Activated CD4-positive, alpha-beta memory T cell treated with anti-CD3 and anti-CD28 coated beads, Interleukin-2, amount 10 ng/mL, durations not matched to agents 7 days and 5 days (primary cell): Measurements from ENCODE around the gene AP1S3. TPM values are rescaled to one million over a fixed set of nuclear protein-coding genes. Genes with fewer than 3 reads are reported as not detected.
A peak's percentile ranks its signal among the peaks of the same experiment; 100 is the strongest.

Source experiments
- CTCF ChIA-PET: fragments of 350-600 bp; sonication (Branson Sonifier 250); formaldehyde crosslinking; loops from one replicate; lab custom pipeline; 2021; ENCODE audit warnings: antibody characterized with exemption, inconsistent platforms; lab: Charles Lee
- POLR2A ChIA-PET: fragments of 350-600 bp; sonication (Branson Sonifier 250); formaldehyde crosslinking; loops from one replicate; lab custom pipeline; 2021; ENCODE audit warnings: antibody characterized with exemption; lab: Charles Lee
- DNase-seq: peaks from one replicate; pipeline ENCODE4 v3.0.0-alpha.2; 2020
- H3K27ac Mint-ChIP-seq: one replicate; pipeline ENCODE4 v1.8.0; 2021; ENCODE audit warnings: mild to moderate bottlenecking, mixed read lengths
- H3K27me3 Mint-ChIP-seq: one replicate; pipeline ENCODE4 v1.8.0; 2021; ENCODE audit warnings: mixed read lengths
- H3K36me3 Mint-ChIP-seq: one replicate; pipeline ENCODE4 v1.8.0; 2021; ENCODE audit warnings: low read depth, mixed read lengths
- H3K4me1 Mint-ChIP-seq: one replicate; pipeline ENCODE4 v1.8.0; 2021; ENCODE audit warnings: mixed read lengths
- H3K4me3 Mint-ChIP-seq: one replicate; pipeline ENCODE4 v1.8.0; 2021; ENCODE audit warnings: mild to moderate bottlenecking, mixed read lengths
- H3K9me3 Mint-ChIP-seq: one replicate; pipeline ENCODE4 v1.8.0; 2021; ENCODE audit warnings: mixed read lengths
- total RNA-seq, 2 experiments: library from RNA; stranded (reverse); gene quantifications; one replicate each; pipeline ENCODE4 v1.2.3, GENCODE V29; 2021

The AP1S3 gene
- total RNA-seq, 2 experiments from 2014 or later: 6.4 to 6.9 TPM

DNA sequence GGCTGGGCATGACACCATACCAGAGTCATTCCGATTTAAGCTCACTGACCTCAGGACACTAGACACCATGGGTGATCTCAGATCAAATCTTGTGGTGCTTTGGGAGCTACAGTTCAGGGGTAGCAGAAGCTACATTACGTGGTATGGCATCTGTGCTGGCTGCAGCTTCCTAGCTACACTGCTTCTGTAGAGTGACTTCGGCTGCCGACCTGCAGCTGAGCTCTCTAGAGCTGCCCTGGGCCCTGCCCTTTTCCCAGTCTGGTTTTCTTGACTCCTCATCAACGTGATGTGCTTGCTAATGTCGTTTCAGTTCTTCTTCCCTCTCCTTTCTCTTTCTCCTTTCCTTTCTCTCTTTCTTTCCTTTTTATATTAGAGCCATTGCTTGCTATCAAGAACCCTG is 100.2 kb downstream of the AP1S3 start:
- Mint-ChIP-seq H3K9me3 (no peaks in the 10 kb centered on the region), H3K27ac (no peak overlapping the region), H3K4me3 (no peak overlapping the region), H3K27me3 (peaks cover 11% of the 10 kb centered on the region), H3K4me1 (no peaks in the 10 kb centered on the region), H3K36me3 (no peaks in the 10 kb centered on the region)
- ChIA-PET POLR2A (no interaction called here), CTCF (no interaction called here)
- DNase-seq: no peak

DNA sequence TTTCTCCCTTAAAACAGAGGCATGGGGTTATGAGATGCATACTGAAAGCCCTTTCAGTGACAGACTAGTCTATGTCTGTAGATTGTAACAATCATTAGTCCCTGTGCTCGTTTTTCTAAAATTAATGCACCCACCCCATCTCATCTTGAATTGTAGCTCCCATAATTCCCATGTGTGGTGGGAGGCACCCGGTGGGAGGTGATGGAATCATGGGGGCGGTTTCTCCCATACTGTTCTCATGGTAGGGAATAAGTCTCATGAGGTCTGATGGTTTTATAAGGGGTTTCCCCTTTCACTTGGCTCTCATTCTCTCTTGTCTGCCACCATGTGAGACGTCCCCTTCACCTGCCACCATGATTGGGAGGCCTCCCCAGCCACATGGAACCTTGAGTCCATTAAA is 100.9 kb downstream of the AP1S3 start:
- CTCF ChIA-PET: no interaction called here
- H3K27ac Mint-ChIP-seq: no peak overlapping the region

DNA sequence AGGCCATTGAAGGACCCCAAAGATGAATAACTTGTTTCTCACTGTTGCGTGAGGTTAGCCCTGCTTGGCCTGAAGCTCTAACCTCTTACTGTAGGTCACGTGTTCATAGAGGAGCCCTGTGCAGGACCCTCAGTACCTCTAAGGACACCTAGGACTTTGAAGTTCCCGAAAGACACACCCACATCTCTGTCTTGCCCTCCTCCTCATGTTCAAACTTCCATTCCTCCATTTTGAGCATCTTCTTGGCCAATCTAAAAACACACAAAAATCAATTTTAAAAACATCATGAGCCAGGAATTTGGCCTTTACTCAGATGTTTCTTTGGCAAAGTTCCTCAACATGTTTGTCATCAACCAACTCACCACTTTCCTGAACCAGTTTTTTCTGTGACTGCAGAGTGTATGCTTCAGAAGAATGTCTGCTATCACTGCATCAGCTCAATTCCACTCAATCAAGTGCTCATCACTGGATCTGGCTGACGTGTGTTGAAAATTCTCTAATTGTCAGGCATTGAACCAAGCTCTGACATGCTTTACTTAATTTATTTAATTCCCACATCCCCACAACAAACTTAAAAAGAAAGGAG is 101.6 kb downstream of the AP1S3 start:
- POLR2A ChIA-PET: no interaction called here
- Mint-ChIP-seq H3K27me3 (peaks cover 11% of the 10 kb centered on the region), H3K4me3 (no peak overlapping the region), H3K4me1 (no peaks in the 10 kb centered on the region), H3K9me3 (no peaks in the 10 kb centered on the region), H3K27ac (no peak overlapping the region), H3K36me3 (no peaks in the 10 kb centered on the region)
- CTCF ChIA-PET: no interaction called here
- no peak for DNase-seq

More for the DNA sequence above, 100.9 kb downstream of the AP1S3 start:
- POLR2A ChIA-PET: no interaction called here
- H3K27me3 Mint-ChIP-seq: peaks cover 11% of the 10 kb centered on the region
- H3K36me3 Mint-ChIP-seq: no peaks in the 10 kb centered on the region
- no peaks in the 10 kb centered on the region for H3K9me3 Mint-ChIP-seq
- H3K4me3 Mint-ChIP-seq: no peak overlapping the region
- no peak for DNase-seq
- H3K4me1 Mint-ChIP-seq: no peaks in the 10 kb centered on the region

DNA sequence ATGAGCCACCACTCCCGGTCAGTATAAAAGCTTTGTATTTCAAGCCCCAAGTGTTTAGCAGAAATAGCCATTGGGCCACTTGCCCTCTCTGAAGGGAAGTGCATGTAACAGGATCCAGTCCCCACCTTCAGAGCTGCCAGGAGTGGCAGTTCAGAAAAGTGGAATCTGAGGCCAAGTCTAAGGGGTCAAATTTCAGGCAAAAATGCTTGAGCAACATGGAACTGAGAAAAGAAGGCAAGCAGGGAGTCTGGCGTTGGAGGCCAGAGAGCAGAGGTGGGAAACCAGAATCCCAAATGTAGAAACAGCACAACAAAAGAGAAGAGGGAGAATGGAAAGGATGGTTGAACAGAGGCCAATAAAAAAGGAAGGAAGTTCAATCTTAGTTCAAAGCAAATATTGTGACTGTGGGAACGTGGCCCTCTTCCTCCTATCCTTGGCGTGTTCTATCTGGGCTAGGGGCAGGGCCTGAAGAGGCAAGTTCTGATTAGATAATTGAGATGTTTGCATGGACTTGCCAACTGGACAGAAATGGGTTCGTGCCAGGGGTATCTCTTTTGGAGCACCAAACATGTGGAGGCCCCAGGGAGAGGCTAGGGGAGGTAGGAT is 102.2 kb downstream of the AP1S3 start:
- H3K27ac Mint-ChIP-seq: no peak overlapping the region
- no peaks in the 10 kb centered on the region for H3K9me3 Mint-ChIP-seq
- POLR2A ChIA-PET: no interaction called here
- no peak for DNase-seq
- peaks cover 11% of the 10 kb centered on the region for H3K27me3 Mint-ChIP-seq
- no peaks in the 10 kb centered on the region for H3K4me1 Mint-ChIP-seq
- CTCF ChIA-PET: no interaction called here
- no peaks in the 10 kb centered on the region for H3K36me3 Mint-ChIP-seq
- no peak overlapping the region for H3K4me3 Mint-ChIP-seq

DNA sequence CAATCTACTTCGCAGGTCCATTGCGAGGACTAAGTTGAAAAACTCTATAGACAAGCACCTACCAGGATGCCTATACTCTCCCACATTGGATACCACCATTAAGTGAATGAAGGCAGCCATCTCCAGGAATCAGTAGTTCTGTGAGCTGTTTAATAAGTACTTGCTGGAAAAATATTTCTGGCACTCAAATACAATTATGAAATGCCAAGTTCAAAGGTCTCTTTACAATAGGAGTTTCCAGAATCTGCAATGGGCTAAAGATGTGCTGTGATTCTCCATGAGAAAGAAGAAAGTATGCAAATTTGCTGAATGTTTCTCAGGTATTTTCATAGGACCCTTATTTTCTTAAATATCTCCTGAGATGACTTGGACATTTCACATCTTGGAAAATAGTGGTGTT is 103.0 kb downstream of the AP1S3 start:
- Mint-ChIP-seq H3K27ac (no peak overlapping the region), H3K4me3 (no peak overlapping the region), H3K9me3 (no peaks in the 10 kb centered on the region), H3K4me1 (no peaks in the 10 kb centered on the region), H3K27me3 (peaks cover 8% of the 10 kb centered on the region), H3K36me3 (no peaks in the 10 kb centered on the region)
- POLR2A ChIA-PET: no interaction called here
- DNase-seq: no peak
- CTCF ChIA-PET: no interaction called here

DNA sequence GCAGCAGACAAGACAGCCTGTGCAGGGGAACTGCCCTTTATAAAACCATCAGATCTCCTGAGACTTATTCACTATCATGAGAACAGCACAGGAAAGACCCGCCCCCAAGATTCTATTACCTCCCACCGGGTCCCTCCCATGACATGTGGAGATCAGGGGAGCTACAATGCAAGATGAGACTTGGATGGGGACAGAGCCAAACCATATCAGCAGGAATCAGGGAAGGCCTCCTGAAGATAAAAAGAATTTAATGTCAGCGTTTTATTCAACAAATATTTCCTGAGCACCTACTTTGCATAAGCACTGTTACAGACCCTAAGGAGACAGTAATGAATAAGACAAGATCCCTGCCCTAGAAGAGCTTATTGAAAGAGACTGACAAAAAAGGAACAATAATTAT is 105.0 kb downstream of the AP1S3 start:
- H3K36me3 Mint-ChIP-seq: no peaks in the 10 kb centered on the region
- no peak overlapping the region for H3K27ac Mint-ChIP-seq
- no peaks in the 10 kb centered on the region for H3K9me3 Mint-ChIP-seq
- ChIA-PET POLR2A (no interaction called here), CTCF (interaction anchor here (0.9 to 1.2 kb wide), 2 partner anchors 46 to 238 kb away, joined by 3 read pairs; no protein-coding TSS in a partner anchor)
- DNase-seq: no peak
- peaks cover 5% of the 10 kb centered on the region for H3K27me3 Mint-ChIP-seq
- no peak overlapping the region for H3K4me3 Mint-ChIP-seq
- no peaks in the 10 kb centered on the region for H3K4me1 Mint-ChIP-seq

DNA sequence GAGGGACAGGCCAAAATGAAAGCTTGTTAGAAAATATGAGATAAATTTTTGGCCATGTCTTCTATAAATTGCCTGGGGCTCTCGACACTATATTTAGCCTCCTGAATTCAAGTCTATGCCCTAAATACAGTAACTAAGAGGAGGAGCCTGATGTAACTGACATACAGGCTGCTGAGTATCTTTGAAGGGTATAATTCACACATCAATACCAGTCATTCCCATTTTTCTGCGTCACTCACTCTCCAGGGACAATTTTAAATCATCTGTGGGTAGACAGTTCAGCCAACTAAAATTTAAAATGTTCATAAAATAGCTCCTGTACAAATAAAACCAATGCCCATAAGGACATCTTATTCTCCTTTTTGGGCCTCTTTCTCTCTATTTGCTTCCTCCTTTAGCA is 105.9 kb downstream of the AP1S3 start:
- CTCF ChIA-PET: no interaction called here

DNA sequence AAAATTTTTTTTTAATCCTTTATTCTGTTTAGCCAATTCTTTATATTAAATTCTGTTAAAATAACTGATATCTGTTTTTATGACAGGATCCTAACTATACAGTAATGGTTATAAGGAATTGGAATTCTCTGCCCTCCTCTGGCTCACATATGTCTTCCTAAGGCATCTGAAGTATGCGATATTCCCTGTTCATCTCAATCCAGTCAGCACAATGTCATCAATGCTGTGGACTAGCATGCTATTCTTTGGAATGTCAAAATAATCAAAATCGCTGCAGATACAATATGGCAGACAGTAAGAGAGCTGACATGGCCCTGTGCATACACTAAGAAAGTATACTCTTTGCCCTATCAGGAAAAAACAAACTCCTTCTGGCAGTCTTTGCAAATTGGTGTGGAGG is 107.6 kb downstream of the AP1S3 start:
- no peaks in the 10 kb centered on the region for H3K27me3 Mint-ChIP-seq
- no peak overlapping the region for H3K27ac Mint-ChIP-seq
- no peak overlapping the region for H3K4me3 Mint-ChIP-seq
- no peaks in the 10 kb centered on the region for H3K9me3 Mint-ChIP-seq
- CTCF ChIA-PET: interaction anchor here (1.6 kb wide), 1 partner anchor 30 kb away, joined by 5 read pairs; no protein-coding TSS in a partner anchor
- POLR2A ChIA-PET: no interaction called here
- no peak for DNase-seq
- H3K36me3 Mint-ChIP-seq: no peaks in the 10 kb centered on the region
- H3K4me1 Mint-ChIP-seq: no peaks in the 10 kb centered on the region

More for the DNA sequence above, 105.9 kb downstream of the AP1S3 start:
- H3K27me3 Mint-ChIP-seq: peaks cover 5% of the 10 kb centered on the region
- H3K4me3 Mint-ChIP-seq: no peak overlapping the region
- no peak for DNase-seq
- H3K4me1 Mint-ChIP-seq: no peaks in the 10 kb centered on the region
- no peaks in the 10 kb centered on the region for H3K36me3 Mint-ChIP-seq
- POLR2A ChIA-PET: no interaction called here
- no peaks in the 10 kb centered on the region for H3K9me3 Mint-ChIP-seq
- H3K27ac Mint-ChIP-seq: no peak overlapping the region

DNA sequence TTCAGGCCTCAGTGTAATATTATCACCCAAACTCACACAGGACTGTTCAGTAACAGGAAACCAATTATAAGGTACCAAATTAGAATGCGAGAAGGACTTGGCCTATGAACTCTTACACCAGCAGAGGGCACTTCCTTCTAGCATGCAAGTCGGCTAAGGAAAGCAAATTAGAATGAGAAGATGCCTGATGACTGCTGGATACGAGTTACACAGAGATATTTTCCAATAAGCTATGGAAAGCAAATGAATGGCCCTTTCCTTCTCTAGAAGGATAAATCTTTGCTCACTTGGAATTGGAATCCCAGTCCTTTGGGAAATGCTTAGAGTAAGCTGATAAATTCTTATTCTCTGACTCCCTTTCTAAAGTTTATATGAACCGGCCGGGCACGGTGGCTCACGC is 109.8 kb downstream of the AP1S3 start:
- H3K9me3 Mint-ChIP-seq: no peaks in the 10 kb centered on the region
- H3K27me3 Mint-ChIP-seq: peaks cover 3% of the 10 kb centered on the region
- no peaks in the 10 kb centered on the region for H3K36me3 Mint-ChIP-seq
- no peak overlapping the region for H3K27ac Mint-ChIP-seq
- ChIA-PET POLR2A (no interaction called here), CTCF (interaction anchor here (0.9 to 3.1 kb wide), 8 partner anchors 11 to 557 kb away, joined by 3 to 9 read pairs (median 4); no protein-coding TSS in a partner anchor)
- no peaks in the 10 kb centered on the region for H3K4me1 Mint-ChIP-seq
- no peak overlapping the region for H3K4me3 Mint-ChIP-seq
- DNase-seq: peak; percentile 38

DNA sequence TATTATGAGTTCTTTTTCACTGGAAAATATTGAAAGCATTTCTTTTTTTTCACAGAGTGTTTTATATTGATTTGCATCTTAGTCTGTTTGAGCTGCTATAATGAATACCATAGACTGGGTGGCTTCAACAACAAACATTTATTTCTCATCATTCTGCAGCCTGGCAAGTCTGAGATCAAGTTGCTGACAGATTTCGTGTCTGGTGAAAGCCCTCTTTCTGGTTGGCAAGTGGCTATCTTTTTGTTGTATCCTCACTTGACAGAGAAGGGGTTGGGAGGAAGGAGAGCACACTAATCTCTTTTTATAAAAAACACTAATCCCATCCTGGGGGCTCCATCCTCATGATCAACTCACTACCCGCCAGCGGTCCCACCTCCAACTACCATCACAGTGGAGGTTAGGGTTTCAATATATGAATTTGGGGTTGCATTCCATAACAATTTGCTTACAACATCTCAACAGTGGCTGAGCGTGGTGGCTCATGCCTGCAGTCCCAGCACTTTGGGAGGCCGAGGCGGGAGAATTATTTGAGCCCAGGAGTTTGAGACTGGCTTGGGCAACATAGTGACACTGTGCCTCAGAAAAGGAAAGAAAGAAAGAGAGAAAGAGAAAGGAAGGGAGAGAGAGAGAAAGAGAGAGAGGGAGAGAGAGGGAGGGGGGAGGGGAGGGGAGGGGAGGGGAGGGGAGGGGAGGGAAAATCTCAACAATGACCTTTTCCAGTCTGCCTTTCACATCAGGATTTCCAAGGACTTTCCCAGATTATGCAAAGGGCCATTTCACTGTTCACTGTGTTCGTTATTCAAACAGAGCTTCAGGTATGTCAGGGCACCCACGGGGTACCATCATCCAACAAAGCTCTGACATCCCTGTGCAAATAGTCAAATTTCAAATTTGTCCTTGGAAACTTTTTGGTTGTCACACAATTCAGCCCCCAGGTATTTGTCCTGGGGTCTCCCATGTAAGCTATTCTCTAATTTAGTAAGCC is 111.1 kb downstream of the AP1S3 start:
- CTCF ChIA-PET: interaction anchor here (1.6 to 3.1 kb wide), 2 partner anchors 35 to 72 kb away, joined by 7 to 9 read pairs; no protein-coding TSS in a partner anchor
- no peaks in the 10 kb centered on the region for H3K4me1 Mint-ChIP-seq
- H3K4me3 Mint-ChIP-seq: no peak overlapping the region
- POLR2A ChIA-PET: no interaction called here
- H3K9me3 Mint-ChIP-seq: no peaks in the 10 kb centered on the region
- no peaks in the 10 kb centered on the region for H3K36me3 Mint-ChIP-seq
- peaks cover 5% of the 10 kb centered on the region for H3K27me3 Mint-ChIP-seq
- no peak overlapping the region for H3K27ac Mint-ChIP-seq
- no peak for DNase-seq

DNA sequence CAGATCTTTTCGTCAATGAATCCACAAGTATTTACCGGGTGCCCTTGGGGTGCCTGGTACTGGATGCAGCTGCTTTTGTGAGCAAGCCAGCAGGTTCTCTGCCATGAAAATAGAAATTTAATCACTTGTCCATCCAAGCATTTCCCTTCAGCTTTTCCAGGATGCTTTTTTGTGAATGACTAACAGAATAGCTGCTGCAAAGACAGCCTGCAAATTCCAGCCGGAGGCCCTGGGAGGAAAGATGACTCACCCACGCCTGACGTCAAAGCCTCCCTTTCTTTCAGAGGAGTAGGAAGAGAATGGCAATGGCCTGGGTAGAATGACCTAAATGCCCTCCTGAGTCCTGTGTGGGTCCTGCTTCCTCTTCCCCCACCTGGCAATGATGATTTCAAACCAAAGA is 111.9 kb downstream of the AP1S3 start:
- POLR2A ChIA-PET: no interaction called here
- Mint-ChIP-seq H3K9me3 (no peaks in the 10 kb centered on the region), H3K4me3 (no peak overlapping the region), H3K4me1 (no peaks in the 10 kb centered on the region), H3K27ac (no peak overlapping the region), H3K36me3 (no peaks in the 10 kb centered on the region), H3K27me3 (peaks cover 5% of the 10 kb centered on the region)
- no peak for DNase-seq
- CTCF ChIA-PET: interaction anchor here (1.5 kb wide), 1 partner anchor 35 kb away, joined by 4 read pairs; no protein-coding TSS in a partner anchor

DNA sequence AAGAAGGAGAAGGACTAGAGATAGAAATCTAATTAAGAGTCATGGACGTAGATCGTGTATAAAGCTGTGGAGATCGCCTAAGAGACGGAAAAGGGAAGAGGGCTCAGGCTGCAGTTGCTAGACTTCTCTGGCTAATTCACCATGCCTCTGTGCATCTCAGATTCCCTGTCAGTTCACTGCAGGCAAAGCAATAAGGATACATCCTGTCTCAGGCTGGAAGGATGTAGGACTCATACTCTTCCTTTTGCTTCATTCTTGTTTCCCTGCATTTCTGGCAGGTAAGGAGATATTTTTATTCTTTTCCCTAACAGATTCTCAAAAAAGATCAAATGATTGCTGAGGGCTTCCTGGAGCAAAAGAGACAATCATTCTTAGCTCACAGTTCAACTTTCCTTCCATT is 112.5 kb downstream of the AP1S3 start:
- H3K27ac Mint-ChIP-seq: no peak overlapping the region
- no peak overlapping the region for H3K4me3 Mint-ChIP-seq
- H3K4me1 Mint-ChIP-seq: no peaks in the 10 kb centered on the region
- ChIA-PET CTCF (interaction anchor here (1.5 kb wide), 1 partner anchor 36 kb away, joined by 4 read pairs; no protein-coding TSS in a partner anchor), POLR2A (no interaction called here)
- H3K9me3 Mint-ChIP-seq: no peaks in the 10 kb centered on the region
- H3K36me3 Mint-ChIP-seq: no peaks in the 10 kb centered on the region
- DNase-seq: no peak
- peaks cover 5% of the 10 kb centered on the region for H3K27me3 Mint-ChIP-seq

DNA sequence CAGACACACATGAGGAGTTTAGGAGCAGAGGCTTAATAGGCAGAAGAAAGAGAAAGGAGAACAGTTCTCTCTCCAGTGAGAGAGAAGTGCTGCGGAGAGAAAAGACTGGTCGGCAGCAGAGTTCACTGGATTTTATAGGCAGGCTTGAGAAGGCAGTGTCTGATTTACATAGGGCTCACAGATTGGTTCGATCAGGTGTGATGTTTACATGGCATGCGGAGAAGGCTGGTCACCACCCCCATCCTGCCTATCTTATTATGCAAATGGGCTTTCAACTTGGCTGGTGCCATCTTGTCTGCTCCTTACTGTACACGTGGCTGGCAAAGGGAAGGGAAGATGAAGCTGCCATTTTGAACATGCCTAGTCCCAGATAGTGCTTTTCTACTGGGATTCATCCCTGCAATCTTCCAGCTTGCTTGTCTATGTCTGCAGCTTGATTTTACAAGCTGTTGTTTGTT is 113.4 kb downstream of the AP1S3 start:
- H3K36me3 Mint-ChIP-seq: no peaks in the 10 kb centered on the region
- POLR2A ChIA-PET: no interaction called here
- H3K27ac Mint-ChIP-seq: no peak overlapping the region
- peaks cover 2% of the 10 kb centered on the region for H3K4me1 Mint-ChIP-seq
- DNase-seq: no peak
- H3K4me3 Mint-ChIP-seq: no peak overlapping the region
- peaks cover 7% of the 10 kb centered on the region for H3K27me3 Mint-ChIP-seq
- CTCF ChIA-PET: interaction anchor here (1.5 kb wide), 1 partner anchor 36 kb away, joined by 4 read pairs; no protein-coding TSS in a partner anchor
- peaks cover 3% of the 10 kb centered on the region for H3K9me3 Mint-ChIP-seq
